Panc1 (cell line): ENCODE results near the gene UGT1A9. TPM values are rescaled to one million over a fixed set of nuclear protein-coding genes. Genes with fewer than 3 reads are reported as not detected.

Experiments used
- ATAC-seq: fragments of 200-7000 bp; cut with Tn5 transposase; 2 replicates; pipeline ENCODE4 v1.9.1; 2020; ENCODE audit warnings: mild to moderate bottlenecking, moderate library complexity
- BruUV-seq: library from RNA; stranded (reverse); fragments of 400-500 nt; replicated peaks from 2 replicates; lab custom pipeline; 2021; lab: Mats Ljungman, UMichigan
- CTCF ChIA-PET: fragments of 300-600 bp; sonication (Branson Sonifier 250); formaldehyde crosslinking; loops from one replicate; lab custom pipeline; 2022; ENCODE audit warnings: antibody characterized with exemption; lab: Charles Lee
- POLR2A ChIA-PET: fragments of 300-600 bp; sonication (Branson Sonifier 250); formaldehyde crosslinking; loops from one replicate; lab custom pipeline; 2022; ENCODE audit warnings: antibody characterized with exemption; lab: Charles Lee
- DNase-seq: peaks from one replicate; pipeline ENCODE4 v3.0.0-alpha.2; 2010; ENCODE audit warnings: low read depth, low spot score
- H3K27ac ChIP-seq: 2 replicates; pipeline ENCODE4 v1.5.1; 2011; ENCODE audit warnings: mild to moderate bottlenecking, low read length, inconsistent platforms
- H3K27me3 ChIP-seq: fragments of 200-500 bp; sonication (Bioruptor generic); 2 replicates; pipeline ENCODE4 v1.6.0; 2014; ENCODE audit warnings: low read length, inconsistent platforms; ENCODE audit not compliant: control insufficient read depth, insufficient read depth
- H3K36me3 ChIP-seq: fragments of 200-500 bp; sonication (Bioruptor generic); 2 replicates; pipeline ENCODE4 v1.5.1; 2014; ENCODE audit warnings: inconsistent platforms, mild to moderate bottlenecking, low read length, moderate library complexity; ENCODE audit not compliant: control insufficient read depth, insufficient read depth
- H3K4me1 ChIP-seq: 2 replicates; pipeline ENCODE4 v1.5.1; 2011; ENCODE audit warnings: inconsistent platforms, mild to moderate bottlenecking, low read length, moderate library complexity; ENCODE audit not compliant: control insufficient read depth, insufficient read depth
- H3K4me3 ChIP-seq, 2 experiments: 2 replicates each; pipeline ENCODE4 v1.5.1; 2011 to 2012; ENCODE audit warnings: low read depth in 2 of 2, low read length in 2 of 2, mild to moderate bottlenecking in 2 of 2, inconsistent platforms in 1 of 2, moderate library complexity in 1 of 2
- H3K9me3 ChIP-seq: fragments of 200-500 bp; sonication (Bioruptor generic); 2 replicates; pipeline ENCODE4 v1.5.1; 2014; ENCODE audit warnings: low read depth, mild to moderate bottlenecking, inconsistent platforms, low read length, moderate library complexity; ENCODE audit not compliant: control insufficient read depth, insufficient read depth
- CTCF ChIP-seq: fragments of 450-650 bp; IDR thresholded peaks from 2 replicates; pipeline ENCODE4 v1.5.1; 2017; ENCODE audit warnings: mild to moderate bottlenecking
- POLR2AphosphoS5 ChIP-seq: IDR thresholded peaks from 2 replicates; pipeline ENCODE4 v1.6.1; 2012; ENCODE audit warnings: mild to moderate bottlenecking, low read depth, low read length, moderate library complexity
- REST ChIP-seq, 2 experiments: IDR thresholded peaks; 2 replicates each; pipeline ENCODE4 v1.6.1; 2011 to 2012; ENCODE audit warnings: low read depth in 2 of 2, control low read depth in 1 of 2, low read length in 1 of 2, mild to moderate bottlenecking in 1 of 2, moderate library complexity in 1 of 2; ENCODE audit not compliant: insufficient read depth in 1 of 2
- SIN3A ChIP-seq: IDR thresholded peaks from 2 replicates; pipeline ENCODE4 v1.6.1; 2012; ENCODE audit warnings: low read depth, mild to moderate bottlenecking, low read length, moderate library complexity, borderline replicate concordance; ENCODE audit not compliant: insufficient read depth
- TCF7L2 ChIP-seq: IDR thresholded peaks from 2 replicates; pipeline ENCODE4 v1.6.1; 2011; ENCODE audit warnings: mild to moderate bottlenecking, low read depth, low read length, inconsistent platforms
- in situ Hi-C: cut with HindIII; loops from 2 replicates; pipeline ENCODE4 v1.10.0; 2016; ENCODE audit warnings: low sequenced_read_pairs, low pct_unique_long_range_greater_than_20kb
- intact Hi-C: fragments of 100-400 bp; cut with micrococcal nuclease; formaldehyde crosslinking; loops from one replicate; pipeline ENCODE4 v1.10.0; 2022; ENCODE audit not compliant: unreplicated experiment
- total RNA-seq: library from RNA; stranded (reverse); gene quantifications from one replicate; pipeline ENCODE4 v1.2.1, GENCODE V29; 2021; ENCODE audit not compliant: unreplicated experiment

The UGT1A9 gene
- total RNA-seq, 1 experiment from 2014 or later = not detected

GRCh38 chr2:233713262-233713615 is 41.5 kb downstream of the UGT1A9 start:
- Histone ChIP-seq H3K4me3 (no peak overlapping the region), H3K4me1 (no peaks in the 10 kb centered on the region; the same call in 1 of the 2 replicates), H3K9me3 (no peaks in the 10 kb centered on the region), H3K27ac (no peak overlapping the region), H3K36me3 (no peaks in the 10 kb centered on the region), H3K27me3 (no peaks in the 10 kb centered on the region)
- TF ChIP-seq TCF7L2 = no peak
- no peak for TF ChIP-seq CTCF
- no peak for TF ChIP-seq POLR2AphosphoS5
- no peak for TF ChIP-seq REST (IDR thresholded peaks at IDR 0.05; ENCODE audit: insufficient read depth in 1 of 2, low read depth in 2 of 2, low read length in 1 of 2)
- TF ChIP-seq SIN3A = no peak
- no peak for ATAC-seq
- POLR2A ChIA-PET = no interaction called here
- no peak for DNase-seq
- BruUV-seq = no TSS peak
- in situ Hi-C loops = no loop called here
- CTCF ChIA-PET = no interaction called here
- intact Hi-C loops = no loop called here

GRCh38 chr2:233714121-233714520 is 42.4 kb downstream of the UGT1A9 start:
- no peak for TF ChIP-seq POLR2AphosphoS5
- no peak for TF ChIP-seq TCF7L2
- no peak for TF ChIP-seq SIN3A
- no peak for TF ChIP-seq REST (IDR thresholded peaks at IDR 0.05; ENCODE audit: insufficient read depth in 1 of 2, low read depth in 2 of 2, low read length in 1 of 2)
- no peak for TF ChIP-seq CTCF
- CTCF ChIA-PET = no interaction called here

More at GRCh38 chr2:233714121-233714520, 42.4 kb downstream of the UGT1A9 start:
- no peaks in the 10 kb centered on the region for H3K9me3 ChIP-seq
- POLR2A ChIA-PET = no interaction called here
- DNase-seq = no peak
- no peak for ATAC-seq
- no peak overlapping the region for H3K4me3 ChIP-seq
- no peak overlapping the region for H3K27ac ChIP-seq
- H3K36me3 ChIP-seq = no peaks in the 10 kb centered on the region
- no TSS peak for BruUV-seq
- in situ Hi-C loops (no loop called here), intact Hi-C loops (no loop called here)
- H3K4me1 ChIP-seq = no peaks in the 10 kb centered on the region; the same call in 1 of the 2 replicates
- no peaks in the 10 kb centered on the region for H3K27me3 ChIP-seq
